Esophagus mucosa (tissue), 1 donor: ENCODE data around the gene TULP4. TPM values are rescaled to one million over a fixed set of nuclear protein-coding genes. Genes with fewer than 3 reads are reported as not detected.
A peak's percentile ranks its signal among the peaks of the same experiment; 100 is the strongest.
"Not testable (repeated sequence)": the region's sequence is repeated elsewhere in the genome, so short reads cannot be mapped to it uniquely, and the experiment has no call there.

Source experiments
- ATAC-seq: fragments of 200-7000 bp; cut with Tn5 transposase; one replicate; pipeline ENCODE4 v1.9.1; 2020
- total RNA-seq: library from RNA; stranded (reverse); gene quantifications from one replicate; pipeline ENCODE4 v1.2.4, GENCODE V29; 2023
- donor health status: DM: yes; HTN: yes; CAD: no.

Gene TULP4
- total RNA-seq, 1 donor from 2014 or later, result 35.6 TPM

DNA sequence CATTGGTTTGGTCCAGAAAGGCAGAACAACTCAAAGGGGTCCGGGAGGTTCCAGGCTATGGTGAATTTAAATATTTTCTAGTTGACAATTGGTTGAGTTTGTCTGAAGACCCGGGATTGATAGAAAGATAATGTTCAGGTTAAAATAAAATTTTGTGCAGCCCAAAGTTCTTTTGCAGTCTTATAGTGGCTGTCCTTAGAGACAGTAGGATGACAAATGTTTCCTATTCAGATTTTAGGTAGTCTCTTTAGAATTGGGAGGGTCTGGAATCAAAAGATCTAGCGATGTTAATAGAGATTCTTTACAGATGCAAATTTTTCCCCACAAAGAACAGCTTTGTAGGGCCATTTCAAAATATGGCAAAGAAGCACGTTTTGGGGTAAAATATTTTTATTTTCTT lies 109.1 kb downstream of the TULP4 start:
- no peak for ATAC-seq

DNA sequence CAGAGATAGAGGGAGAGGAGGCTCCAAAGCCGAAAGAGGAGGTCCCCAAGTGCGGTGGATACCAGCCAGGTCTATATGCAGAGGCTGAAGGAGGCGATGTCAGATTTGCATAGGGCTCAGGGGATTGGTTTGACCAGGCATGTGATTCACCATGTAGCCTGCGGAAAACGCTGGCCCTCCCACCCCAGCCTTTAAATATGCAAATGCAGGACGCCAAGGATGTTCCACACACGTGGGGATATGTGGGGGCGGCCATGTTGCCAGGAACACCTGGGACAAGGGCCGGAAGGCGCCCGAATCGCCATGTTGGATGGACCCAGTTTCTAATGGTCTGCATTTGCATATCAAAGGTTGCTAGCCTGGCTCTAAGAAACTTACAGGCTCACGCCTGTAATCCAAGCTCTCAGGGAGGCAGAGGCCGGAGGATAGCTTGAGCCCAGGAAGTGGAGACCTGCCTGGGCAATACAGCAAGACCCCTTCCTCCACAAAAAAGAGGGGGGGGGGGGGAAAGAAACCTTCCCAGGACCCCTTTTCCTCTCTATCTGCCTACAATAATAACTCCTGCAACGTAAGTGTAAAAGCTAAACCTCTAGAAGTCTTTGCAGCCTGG lies 110.5 kb downstream of the TULP4 start:
- ATAC-seq, result no peak

DNA sequence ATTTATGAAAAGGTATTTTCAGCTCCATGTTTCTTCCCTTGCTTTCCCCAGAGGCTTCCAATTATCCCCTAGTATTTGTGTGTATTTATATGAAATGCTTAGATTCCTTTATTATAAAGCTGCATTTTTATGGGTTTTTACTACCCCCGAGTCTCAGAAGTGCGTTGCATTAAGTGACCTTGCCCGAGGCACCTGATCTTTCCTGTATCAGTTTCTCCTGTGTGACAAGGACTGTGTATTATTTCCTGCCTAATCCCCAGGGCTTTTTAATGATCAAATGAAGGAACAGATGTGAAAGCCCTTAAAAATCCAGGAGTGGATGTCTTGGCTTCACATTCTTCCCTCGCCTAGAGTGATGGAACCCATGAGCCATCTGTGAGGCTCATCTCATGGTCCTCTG lies 118.8 kb downstream of the TULP4 start:
- no peak for ATAC-seq

GRCh38 chr6:158431560-158431959 lies 119.3 kb downstream of the TULP4 start:
- ATAC-seq, result no peak

DNA sequence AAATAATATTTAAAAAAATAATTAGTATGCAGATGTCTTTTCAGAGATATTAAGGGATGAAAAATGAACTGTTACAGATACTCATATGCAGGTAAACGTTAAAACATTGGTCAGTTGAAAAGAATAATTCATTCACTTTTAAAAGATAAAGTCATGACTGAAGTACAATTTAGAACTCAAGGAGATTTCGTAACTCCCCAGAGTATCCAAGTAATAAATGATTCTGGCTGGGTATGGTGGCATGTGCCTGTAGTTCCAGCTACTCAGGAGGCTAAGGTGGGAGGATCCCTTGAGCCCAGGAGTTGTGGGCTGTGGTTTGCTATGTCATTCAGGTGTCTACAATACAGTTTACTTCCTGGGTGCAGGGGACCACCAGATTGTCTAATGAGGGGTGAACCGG lies 125.3 kb downstream of the TULP4 start:
- no peak for ATAC-seq

GRCh38 chr6:158438226-158438625 lies 126.0 kb downstream of the TULP4 start:
- no peak for ATAC-seq

- ATAC-seq, result no peak
Measured at GRCh38 chr6:158439255-158439654, 127.0 kb downstream of the TULP4 start.

GRCh38 chr6:158441716-158442215 lies 129.5 kb downstream of the TULP4 start:
- no peak for ATAC-seq

DNA sequence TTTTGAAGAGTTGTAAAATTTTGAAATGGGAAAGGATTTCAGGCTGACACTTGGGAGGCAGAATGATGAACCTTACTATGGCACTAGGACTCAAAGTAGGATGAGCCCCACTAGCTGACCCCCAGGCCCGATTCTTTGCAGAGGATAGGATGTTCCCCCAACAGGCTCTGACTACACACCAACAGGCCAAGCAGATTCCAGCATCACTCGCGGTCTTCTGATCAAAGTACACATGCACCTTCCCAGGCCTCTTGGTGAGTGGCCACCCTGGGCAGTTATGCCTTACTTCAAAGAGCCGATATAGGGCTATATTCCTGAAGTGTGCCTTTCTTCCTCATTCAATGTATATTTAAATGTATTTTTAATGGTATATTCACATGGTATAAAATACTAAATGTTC lies 130.0 kb downstream of the TULP4 start:
- no peak for ATAC-seq

DNA sequence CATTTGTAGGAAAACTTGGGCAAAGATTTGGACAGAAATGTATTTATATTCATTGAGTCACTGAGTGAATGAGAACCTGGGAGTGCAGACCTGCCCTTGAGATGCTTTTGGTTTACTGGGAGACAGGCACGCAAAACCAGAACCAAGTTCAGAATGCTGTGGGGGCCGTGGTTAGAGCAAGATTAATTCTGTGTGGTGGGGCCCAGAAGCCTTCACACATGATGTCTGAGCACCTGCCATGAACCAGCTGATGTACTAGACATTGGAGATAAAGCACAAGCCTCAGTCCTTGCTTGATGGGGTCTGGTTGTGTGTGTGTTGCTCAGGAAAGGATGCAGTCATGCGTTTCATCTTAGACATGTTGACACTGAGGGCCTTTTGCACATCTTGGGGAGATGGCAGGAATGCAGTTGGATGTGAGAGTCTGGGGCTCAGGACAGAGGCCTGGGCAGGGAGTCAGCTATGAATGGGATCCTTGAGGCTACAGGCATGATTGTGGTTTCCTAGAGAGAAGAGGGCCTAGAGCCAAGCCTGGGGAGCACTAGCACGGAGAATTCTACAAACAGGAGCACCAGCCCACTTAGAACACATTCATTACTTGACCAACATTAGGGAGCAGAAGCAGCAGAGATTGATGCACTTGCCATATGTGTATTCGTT lies 133.3 kb downstream of the TULP4 start:
- ATAC-seq, result no peak

- no peak for ATAC-seq
Measured at GRCh38 chr6:158448856-158449255, 136.6 kb downstream of the TULP4 start.

- ATAC-seq, result peak; percentile 99
Measured at GRCh38 chr6:158452191-158452590, 139.9 kb downstream of the TULP4 start.

- no peak for ATAC-seq
Measured at GRCh38 chr6:158457131-158457530, 144.9 kb downstream of the TULP4 start.

DNA sequence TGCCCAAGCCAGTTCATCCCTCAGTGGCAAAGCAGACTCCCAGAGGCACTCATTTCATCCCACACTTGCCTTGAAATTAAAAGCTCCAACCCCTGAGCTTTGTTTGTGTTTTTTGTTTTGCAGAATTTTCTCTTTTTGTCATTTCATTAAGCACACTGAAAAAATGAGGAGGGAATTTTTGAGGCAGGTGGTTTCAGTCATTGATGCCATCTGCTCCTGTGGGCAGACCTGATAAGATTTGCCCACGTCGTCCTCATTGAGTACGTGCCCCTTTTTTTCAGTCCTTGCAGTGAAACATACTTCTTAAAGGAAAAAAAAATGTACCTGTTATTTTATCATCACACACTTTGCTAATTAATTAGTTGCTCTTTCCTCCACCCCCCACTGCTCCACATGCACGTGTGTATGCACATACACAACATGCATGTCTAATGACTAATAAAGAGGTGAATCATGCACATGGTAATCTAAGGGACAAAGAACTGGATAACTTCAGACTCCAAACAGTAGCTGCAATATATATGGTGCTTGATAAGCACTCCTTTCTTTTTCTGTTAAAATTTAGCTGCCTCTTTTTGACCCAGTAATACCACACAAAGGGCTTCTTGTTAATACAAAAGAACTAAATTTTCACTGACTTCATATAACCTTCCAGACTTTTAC lies 145.5 kb downstream of the TULP4 start:
- ATAC-seq, result peak; percentile 78

GRCh38 chr6:158459726-158460125 lies 147.5 kb downstream of the TULP4 start:
- ATAC-seq, result peak; percentile 39

- ATAC-seq, result peak; percentile 90
Measured at GRCh38 chr6:158460602-158461169, 148.4 kb downstream of the TULP4 start.

DNA sequence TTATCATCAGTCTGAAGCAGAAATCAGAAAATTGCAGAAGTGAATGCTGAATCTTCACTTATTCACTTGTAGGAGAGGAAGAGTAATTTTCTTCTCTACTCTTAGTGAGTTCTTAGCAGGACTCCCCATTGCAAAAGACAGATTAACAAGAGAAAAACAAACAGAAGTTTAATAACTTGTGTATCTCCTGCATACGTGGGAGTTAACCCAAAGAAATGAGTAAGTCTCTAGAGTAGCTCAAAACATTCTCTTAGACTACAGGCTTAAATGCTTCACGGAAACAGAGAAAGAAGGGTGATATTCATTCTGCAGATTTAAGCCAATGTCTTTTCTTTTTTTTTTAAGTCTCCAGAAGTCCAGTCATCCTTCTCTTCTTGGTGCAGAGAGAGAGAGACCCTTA lies 149.7 kb downstream of the TULP4 start:
- no peak for ATAC-seq

DNA sequence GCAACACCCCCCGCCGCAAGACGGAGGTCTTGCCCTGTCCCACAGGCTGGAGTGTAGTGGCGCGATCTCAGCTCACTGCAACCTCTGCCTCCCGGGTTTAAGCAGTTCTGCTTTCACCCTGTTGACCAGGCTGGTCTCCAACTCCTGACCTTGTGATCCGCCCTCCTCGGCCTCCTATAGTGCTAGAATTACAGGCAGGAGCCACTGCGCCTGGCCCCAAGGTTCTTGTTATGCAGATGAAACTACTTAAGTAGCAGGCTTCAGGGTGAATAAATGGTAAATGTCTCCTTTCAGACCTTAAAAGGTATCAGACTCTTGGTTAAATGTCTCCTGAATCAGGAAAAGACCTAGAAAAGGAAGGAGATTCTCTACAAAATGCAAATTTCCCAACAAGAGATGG lies 152.2 kb downstream of the TULP4 start:
- ATAC-seq, result no peak

GRCh38 chr6:158465257-158465656 lies 153.0 kb downstream of the TULP4 start:
- no peak for ATAC-seq

DNA sequence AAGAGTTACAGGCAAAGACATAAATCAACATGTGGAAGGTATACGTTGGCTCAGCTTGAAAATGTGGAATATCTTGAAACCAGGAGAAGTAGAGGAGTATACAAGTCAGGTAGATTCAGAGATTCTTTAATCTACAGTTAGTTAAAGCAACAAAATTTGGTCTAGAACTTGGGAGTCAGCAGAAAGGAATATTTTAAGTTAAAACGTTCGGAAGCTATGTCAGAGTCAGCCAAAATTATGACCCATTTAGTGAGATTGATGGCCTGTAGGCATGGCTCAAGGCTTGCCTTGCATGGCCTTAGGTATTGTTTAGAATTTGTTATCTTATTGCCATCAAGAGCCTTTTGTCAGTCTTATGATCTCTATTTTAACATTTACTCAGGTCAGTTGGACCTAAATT lies 153.5 kb downstream of the TULP4 start:
- no peak for ATAC-seq

GRCh38 chr6:158467923-158468322 lies 155.7 kb downstream of the TULP4 start:
- peak; percentile 53 for ATAC-seq

DNA sequence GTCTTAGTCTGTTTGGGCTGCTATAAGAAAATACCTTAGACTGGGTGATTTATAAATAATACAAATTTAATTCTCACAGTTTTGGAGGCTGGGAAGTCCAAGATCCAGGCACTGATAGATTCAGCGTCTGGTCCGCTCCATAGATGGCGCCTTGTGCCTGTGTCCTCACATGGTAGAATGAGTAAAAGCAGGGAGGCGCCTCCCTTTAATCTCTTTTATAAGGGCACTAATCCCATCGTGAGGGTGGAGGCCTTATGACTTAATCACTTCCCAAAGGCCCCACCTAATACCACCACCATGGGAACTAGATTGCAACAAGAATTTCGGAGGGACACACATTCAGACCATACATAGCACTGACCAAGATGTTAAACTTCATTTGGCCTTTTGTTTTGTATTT lies 156.4 kb downstream of the TULP4 start:
- peak; percentile 89 for ATAC-seq

DNA sequence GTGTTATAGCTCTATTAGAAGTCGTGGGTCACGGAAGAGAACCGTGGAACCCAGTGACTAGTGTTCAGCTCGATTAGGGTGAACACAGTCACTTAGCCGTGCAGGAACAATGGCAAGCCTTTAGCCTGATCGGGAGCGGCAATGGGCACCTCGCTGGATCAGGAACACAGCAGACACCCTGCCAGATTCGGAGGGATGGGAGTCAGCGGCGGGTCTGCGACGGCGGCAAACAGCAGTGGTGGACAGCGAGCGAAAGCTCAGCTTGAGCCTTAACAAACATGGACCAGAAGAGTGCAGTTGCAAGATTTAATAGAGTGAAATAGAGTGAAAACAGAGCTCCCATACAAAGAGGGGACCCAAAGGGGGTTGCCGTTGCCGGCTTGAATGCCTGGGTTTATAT lies 157.8 kb downstream of the TULP4 start:
- ATAC-seq, result not testable (repeated sequence)

DNA sequence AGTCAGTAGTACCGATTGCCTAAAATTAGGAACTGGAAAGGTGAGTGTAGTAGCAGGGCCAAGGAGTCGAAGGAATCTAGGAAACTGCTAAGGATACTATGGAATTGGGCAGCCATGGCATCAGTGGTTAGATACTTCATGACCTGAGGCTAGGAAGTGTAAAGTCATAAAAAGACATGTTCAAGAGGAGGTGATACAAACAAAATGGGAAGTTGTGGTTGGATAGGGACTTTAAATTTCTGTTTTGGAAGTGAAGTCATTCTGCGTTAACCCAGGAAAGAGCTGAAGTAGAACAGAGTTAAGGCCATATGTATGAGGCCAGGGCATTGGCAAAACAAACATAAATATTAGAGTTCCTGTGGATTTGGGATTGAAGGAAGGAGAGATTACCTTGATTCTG lies 159.1 kb downstream of the TULP4 start:
- ATAC-seq, result no peak
